ENCODE data around the gene SPDYE9.
"Not testable (repeated sequence)": the region's sequence is repeated elsewhere in the genome, so short reads cannot be mapped to it uniquely, and the experiment has no call there.

DNA sequence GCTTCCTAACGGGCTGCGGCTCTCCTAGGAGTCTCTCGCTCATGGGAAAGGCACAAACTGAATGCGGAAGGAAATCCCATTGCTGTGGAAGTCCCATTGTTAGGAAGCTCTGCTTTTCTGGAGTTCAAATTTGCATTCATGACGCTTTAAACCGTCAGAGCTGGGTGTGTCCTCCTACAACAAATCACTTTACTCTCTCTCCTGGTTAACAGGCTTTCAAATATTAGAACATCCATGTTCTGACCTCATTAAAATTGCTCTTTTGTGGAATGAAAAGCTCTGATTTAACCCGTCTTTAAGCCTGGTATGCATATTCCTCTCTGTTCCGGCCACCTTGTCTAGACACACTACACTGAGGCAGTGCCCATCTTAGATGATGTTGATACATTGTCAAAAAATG, at the start of gene SPDYE9:
- TF ChIP-seq, protein P1, sequence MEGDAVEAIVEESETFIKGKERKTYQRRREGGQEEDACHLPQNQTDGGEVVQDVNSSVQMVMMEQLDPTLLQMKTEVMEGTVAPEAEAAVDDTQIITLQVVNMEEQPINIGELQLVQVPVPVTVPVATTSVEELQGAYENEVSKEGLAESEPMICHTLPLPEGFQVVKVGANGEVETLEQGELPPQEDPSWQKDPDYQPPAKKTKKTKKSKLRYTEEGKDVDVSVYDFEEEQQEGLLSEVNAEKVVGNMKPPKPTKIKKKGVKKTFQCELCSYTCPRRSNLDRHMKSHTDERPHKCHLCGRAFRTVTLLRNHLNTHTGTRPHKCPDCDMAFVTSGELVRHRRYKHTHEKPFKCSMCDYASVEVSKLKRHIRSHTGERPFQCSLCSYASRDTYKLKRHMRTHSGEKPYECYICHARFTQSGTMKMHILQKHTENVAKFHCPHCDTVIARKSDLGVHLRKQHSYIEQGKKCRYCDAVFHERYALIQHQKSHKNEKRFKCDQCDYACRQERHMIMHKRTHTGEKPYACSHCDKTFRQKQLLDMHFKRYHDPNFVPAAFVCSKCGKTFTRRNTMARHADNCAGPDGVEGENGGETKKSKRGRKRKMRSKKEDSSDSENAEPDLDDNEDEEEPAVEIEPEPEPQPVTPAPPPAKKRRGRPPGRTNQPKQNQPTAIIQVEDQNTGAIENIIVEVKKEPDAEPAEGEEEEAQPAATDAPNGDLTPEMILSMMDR (IDR thresholded peaks at IDR 0.05) = not testable (repeated sequence)
- not testable (repeated sequence) for TF ChIP-seq POLR2A (IDR thresholded peaks at IDR 0.05)
